ENCODE data around the gene RPS6KB2.

- TF ChIP-seq TAF1 (IDR thresholded peaks at IDR 0.05; ENCODE audit: low read depth, low read length) (no peak), POLR2A (IDR thresholded peaks at IDR 0.05; ENCODE audit: low read depth, low read length) (no peak), POLR2AphosphoS5 (IDR thresholded peaks at IDR 0.05; ENCODE audit: low read depth, low read length) (no peak)
Measured at GRCh38 chr11:67470337-67471002, 42.2 kb downstream of the RPS6KB2 start.

All from GM12891 (cell line).